ENCODE data around the gene AMH.

AMH gene

GRCh38 chr19:2225415-2226050 lies 23.6 kb upstream of the AMH start:
- no peak overlapping the region for H3K9ac ChIP-seq (ENCODE audit: low read length)
- no peak overlapping the region for H3K4me3 ChIP-seq (ENCODE audit: insufficient read depth in 1 of 2, low read depth in 1 of 2, low read length in 2 of 2)
- no peak overlapping the region for H3K14ac ChIP-seq (ENCODE audit: low read length in 2 of 2)
- H2AFZ ChIP-seq (ENCODE audit: low read depth, low read length): no peak overlapping the region
- H3K4ac ChIP-seq (ENCODE audit: low read depth in 1 of 2, low read length in 2 of 2): no peak overlapping the region
- no peak overlapping the region for H3K23ac ChIP-seq (ENCODE audit: low read length in 2 of 2)
- H3K36me3 ChIP-seq (ENCODE audit: control insufficient read depth in 1 of 2, insufficient read depth in 2 of 2, low read depth in 1 of 2, low read length in 2 of 2): peaks cover 83 to 90% of the 10 kb centered on the region in 2 experiments
- WGBS: 97% methylated on average over 32 of the region's 32 CpGs
- peaks cover 29% of the 10 kb centered on the region for H3K79me1 ChIP-seq (replicated peaks; ENCODE audit: low read length, poor library complexity, severe bottlenecking)
- no peaks in the 10 kb centered on the region for H3K27me3 ChIP-seq (ENCODE audit: control insufficient read depth in 1 of 2, insufficient read depth in 1 of 2, low read length in 2 of 2)
- no peak overlapping the region for H4K8ac ChIP-seq (ENCODE audit: low read length)
- H3K18ac ChIP-seq (ENCODE audit: low read depth in 1 of 2, low read length in 2 of 2): no peak overlapping the region
- H3K9me3 ChIP-seq (ENCODE audit: control insufficient read depth, low read length): no peaks in the 10 kb centered on the region
- H3K4me2 ChIP-seq (ENCODE audit: low read length, poor library complexity, severe bottlenecking): no peak overlapping the region
- H2BK15ac ChIP-seq (ENCODE audit: low read depth, poor library complexity, severe bottlenecking): no peak overlapping the region
- DNase-seq: no peak
- peak overlapping the region; percentile 25 for H4K91ac ChIP-seq (ENCODE audit: low read length)
- no peak overlapping the region for H2BK12ac ChIP-seq (ENCODE audit: low read length in 2 of 2)
- no peak overlapping the region for H3K27ac ChIP-seq (ENCODE audit: low read length, poor library complexity, severe bottlenecking)
- H2BK120ac ChIP-seq (ENCODE audit: low read depth, low read length): no peak overlapping the region
- H3K4me1 ChIP-seq (ENCODE audit: control insufficient read depth, insufficient read depth, low read depth, low read length): peaks cover 30% of the 10 kb centered on the region
- no peak overlapping the region for H2BK5ac ChIP-seq (ENCODE audit: low read depth, low read length, poor library complexity, severe bottlenecking)
- no peak overlapping the region for H2AK5ac ChIP-seq (ENCODE audit: low read length, severe bottlenecking)

- Histone ChIP-seq H3K27ac (ENCODE audit: low read length, poor library complexity, severe bottlenecking) (no peak overlapping the region), H2BK5ac (ENCODE audit: low read depth, low read length, poor library complexity, severe bottlenecking) (no peak overlapping the region), H3K23ac (ENCODE audit: low read length in 2 of 2) (no peak overlapping the region), H3K18ac (ENCODE audit: low read depth in 1 of 2, low read length in 2 of 2) (no peak overlapping the region), H3K4me3 (ENCODE audit: insufficient read depth in 1 of 2, low read depth in 1 of 2, low read length in 2 of 2) (no peak overlapping the region), H3K4ac (ENCODE audit: low read depth in 1 of 2, low read length in 2 of 2) (no peak overlapping the region), H4K91ac (ENCODE audit: low read length) (no peak overlapping the region), H3K9ac (ENCODE audit: low read length) (no peak overlapping the region), H2BK15ac (ENCODE audit: low read depth, poor library complexity, severe bottlenecking) (no peak overlapping the region), H2BK12ac (ENCODE audit: low read length in 2 of 2) (no peak overlapping the region), H3K36me3 (ENCODE audit: control insufficient read depth in 1 of 2, insufficient read depth in 2 of 2, low read depth in 1 of 2, low read length in 2 of 2) (peaks cover 85 to 95% of the 10 kb centered on the region in 2 experiments), H3K4me1 (ENCODE audit: control insufficient read depth, insufficient read depth, low read depth, low read length) (peaks cover 24% of the 10 kb centered on the region), H3K9me3 (ENCODE audit: control insufficient read depth, low read length) (no peaks in the 10 kb centered on the region), H2AK5ac (ENCODE audit: low read length, severe bottlenecking) (no peak overlapping the region), H3K27me3 (ENCODE audit: control insufficient read depth in 1 of 2, insufficient read depth in 1 of 2, low read length in 2 of 2) (no peaks in the 10 kb centered on the region), H3K4me2 (ENCODE audit: low read length, poor library complexity, severe bottlenecking) (no peak overlapping the region), H3K14ac (ENCODE audit: low read length in 2 of 2) (no peak overlapping the region), H3K79me1 (replicated peaks; ENCODE audit: low read length, poor library complexity, severe bottlenecking) (peaks cover 26% of the 10 kb centered on the region), H4K8ac (ENCODE audit: low read length) (no peak overlapping the region), H2AFZ (ENCODE audit: low read depth, low read length) (no peak overlapping the region), H2BK120ac (ENCODE audit: low read depth, low read length) (no peak overlapping the region)
- 97% methylated on average over 59 of the region's 59 CpGs for WGBS
- no peak for DNase-seq
These were observed 22.9 kb upstream of the AMH start for GRCh38 chr19:2226051-2226839.

GRCh38 chr19:2226840-2227360 lies 22.2 kb upstream of the AMH start:
- Histone ChIP-seq H3K4me1 (ENCODE audit: control insufficient read depth, insufficient read depth, low read depth, low read length) (peaks cover 17% of the 10 kb centered on the region), H3K4ac (ENCODE audit: low read depth in 1 of 2, low read length in 2 of 2) (no peak overlapping the region), H4K91ac (ENCODE audit: low read length) (no peak overlapping the region), H2BK12ac (ENCODE audit: low read length in 2 of 2) (no peak overlapping the region), H2AFZ (ENCODE audit: low read depth, low read length) (no peak overlapping the region), H3K9ac (ENCODE audit: low read length) (no peak overlapping the region), H4K8ac (ENCODE audit: low read length) (no peak overlapping the region), H3K4me3 (ENCODE audit: insufficient read depth in 1 of 2, low read depth in 1 of 2, low read length in 2 of 2) (no peak overlapping the region), H2AK5ac (ENCODE audit: low read length, severe bottlenecking) (no peak overlapping the region), H3K14ac (ENCODE audit: low read length in 2 of 2) (no peak overlapping the region), H3K9me3 (ENCODE audit: control insufficient read depth, low read length) (no peaks in the 10 kb centered on the region), H2BK5ac (ENCODE audit: low read depth, low read length, poor library complexity, severe bottlenecking) (no peak overlapping the region), H3K27me3 (ENCODE audit: control insufficient read depth in 1 of 2, insufficient read depth in 1 of 2, low read length in 2 of 2) (no peaks in the 10 kb centered on the region), H3K23ac (ENCODE audit: low read length in 2 of 2) (no peak overlapping the region), H3K36me3 (ENCODE audit: control insufficient read depth in 1 of 2, insufficient read depth in 2 of 2, low read depth in 1 of 2, low read length in 2 of 2) (peaks cover 84 to 100% of the 10 kb centered on the region in 2 experiments), H3K18ac (ENCODE audit: low read depth in 1 of 2, low read length in 2 of 2) (no peak overlapping the region), H2BK15ac (ENCODE audit: low read depth, poor library complexity, severe bottlenecking) (no peak overlapping the region), H3K4me2 (ENCODE audit: low read length, poor library complexity, severe bottlenecking) (no peak overlapping the region), H3K79me1 (replicated peaks; ENCODE audit: low read length, poor library complexity, severe bottlenecking) (peaks cover 25% of the 10 kb centered on the region), H3K27ac (ENCODE audit: low read length, poor library complexity, severe bottlenecking) (no peak overlapping the region), H2BK120ac (ENCODE audit: low read depth, low read length) (no peak overlapping the region)
- no peak for DNase-seq
- 97% methylated on average over 51 of the region's 53 CpGs for WGBS

- peaks cover 18% of the 10 kb centered on the region for H3K4me1 ChIP-seq (ENCODE audit: control insufficient read depth, insufficient read depth, low read depth, low read length)
- H3K9ac ChIP-seq (ENCODE audit: low read length): no peak overlapping the region
- H2BK120ac ChIP-seq (ENCODE audit: low read depth, low read length): no peak overlapping the region
- no peaks in the 10 kb centered on the region for H3K9me3 ChIP-seq (ENCODE audit: control insufficient read depth, low read length)
- H3K4me3 ChIP-seq (ENCODE audit: insufficient read depth in 1 of 2, low read depth in 1 of 2, low read length in 2 of 2): no peak overlapping the region
- peaks cover 82 to 100% of the 10 kb centered on the region in 2 experiments for H3K36me3 ChIP-seq (ENCODE audit: control insufficient read depth in 1 of 2, insufficient read depth in 2 of 2, low read depth in 1 of 2, low read length in 2 of 2)
- peaks cover 20% of the 10 kb centered on the region for H3K79me1 ChIP-seq (replicated peaks; ENCODE audit: low read length, poor library complexity, severe bottlenecking)
- H2BK12ac ChIP-seq (ENCODE audit: low read length in 2 of 2): no peak overlapping the region
- no peak overlapping the region for H3K27ac ChIP-seq (ENCODE audit: low read length, poor library complexity, severe bottlenecking)
- H3K4me2 ChIP-seq (ENCODE audit: low read length, poor library complexity, severe bottlenecking): no peak overlapping the region
- no peak overlapping the region for H2BK15ac ChIP-seq (ENCODE audit: low read depth, poor library complexity, severe bottlenecking)
- no peak overlapping the region for H3K14ac ChIP-seq (ENCODE audit: low read length in 2 of 2)
- H4K8ac ChIP-seq (ENCODE audit: low read length): no peak overlapping the region
- H3K4ac ChIP-seq (ENCODE audit: low read depth in 1 of 2, low read length in 2 of 2): no peak overlapping the region
- no peak overlapping the region for H2BK5ac ChIP-seq (ENCODE audit: low read depth, low read length, poor library complexity, severe bottlenecking)
- no peak overlapping the region for H2AK5ac ChIP-seq (ENCODE audit: low read length, severe bottlenecking)
- H3K18ac ChIP-seq (ENCODE audit: low read depth in 1 of 2, low read length in 2 of 2): no peak overlapping the region
- no peak for DNase-seq
- no peak overlapping the region for H4K91ac ChIP-seq (ENCODE audit: low read length)
- H3K27me3 ChIP-seq (ENCODE audit: control insufficient read depth in 1 of 2, insufficient read depth in 1 of 2, low read length in 2 of 2): no peaks in the 10 kb centered on the region
- H3K23ac ChIP-seq (ENCODE audit: low read length in 2 of 2): no peak overlapping the region
- WGBS: 96% methylated on average over 49 of the region's 67 CpGs
- H2AFZ ChIP-seq (ENCODE audit: low read depth, low read length): no peak overlapping the region
These were observed 21.5 kb upstream of the AMH start for GRCh38 chr19:2227415-2228156.

All from mesenchymal stem cell (in vitro differentiated cells and primary cell).